GM10266 (cell line): Measurements from ENCODE around the gene KLF13.

ENCODE experiments used
- DNase-seq: peaks from one replicate; pipeline ENCODE4 v3.0.0; 2012; ENCODE audit errors: extremely low spot score
- TF ChIP-seq, protein P1 (sequence below): IDR thresholded peaks from 2 replicates; pipeline ENCODE4 v1.5.1; 2012; ENCODE audit warnings: mild to moderate bottlenecking, low read depth; ENCODE audit not compliant: control insufficient read depth, insufficient read depth; ENCODE audit errors: missing control alignments

KLF13 gene

DNA sequence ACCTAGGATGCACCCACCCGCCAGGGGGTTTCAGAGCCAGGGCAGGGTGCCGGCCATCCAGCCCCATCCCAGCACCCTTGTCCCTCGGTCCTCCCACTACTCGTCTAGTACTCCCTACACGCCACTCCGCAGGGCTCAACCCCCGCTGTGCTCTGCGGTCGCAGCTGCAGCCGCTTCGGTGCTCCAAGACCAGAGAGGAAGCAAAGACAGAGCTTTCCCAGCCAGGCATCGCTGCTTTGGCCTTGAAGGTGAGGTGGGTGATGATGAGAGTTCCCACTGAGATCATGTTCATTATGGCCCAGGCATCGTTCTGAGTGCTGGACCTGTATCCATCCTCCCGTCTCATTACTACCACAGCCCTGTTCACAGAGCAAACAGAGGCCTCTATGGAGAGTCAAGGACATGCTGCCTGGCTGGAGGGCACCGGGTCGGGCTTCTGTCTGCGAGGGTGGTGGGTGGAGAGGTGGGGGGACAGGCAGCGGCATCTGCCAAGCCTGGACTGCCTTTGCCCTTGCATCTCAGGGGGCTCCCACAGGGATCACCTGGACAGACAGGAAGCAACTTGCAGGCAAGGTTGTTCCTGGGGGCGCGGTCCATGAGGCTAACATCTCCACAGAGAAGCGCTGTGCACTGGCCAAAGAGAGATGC is 66.9 kb downstream of the KLF13 start:
- TF ChIP-seq, protein P1, sequence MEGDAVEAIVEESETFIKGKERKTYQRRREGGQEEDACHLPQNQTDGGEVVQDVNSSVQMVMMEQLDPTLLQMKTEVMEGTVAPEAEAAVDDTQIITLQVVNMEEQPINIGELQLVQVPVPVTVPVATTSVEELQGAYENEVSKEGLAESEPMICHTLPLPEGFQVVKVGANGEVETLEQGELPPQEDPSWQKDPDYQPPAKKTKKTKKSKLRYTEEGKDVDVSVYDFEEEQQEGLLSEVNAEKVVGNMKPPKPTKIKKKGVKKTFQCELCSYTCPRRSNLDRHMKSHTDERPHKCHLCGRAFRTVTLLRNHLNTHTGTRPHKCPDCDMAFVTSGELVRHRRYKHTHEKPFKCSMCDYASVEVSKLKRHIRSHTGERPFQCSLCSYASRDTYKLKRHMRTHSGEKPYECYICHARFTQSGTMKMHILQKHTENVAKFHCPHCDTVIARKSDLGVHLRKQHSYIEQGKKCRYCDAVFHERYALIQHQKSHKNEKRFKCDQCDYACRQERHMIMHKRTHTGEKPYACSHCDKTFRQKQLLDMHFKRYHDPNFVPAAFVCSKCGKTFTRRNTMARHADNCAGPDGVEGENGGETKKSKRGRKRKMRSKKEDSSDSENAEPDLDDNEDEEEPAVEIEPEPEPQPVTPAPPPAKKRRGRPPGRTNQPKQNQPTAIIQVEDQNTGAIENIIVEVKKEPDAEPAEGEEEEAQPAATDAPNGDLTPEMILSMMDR: no peak
- DNase-seq: peak; percentile 22

DNA sequence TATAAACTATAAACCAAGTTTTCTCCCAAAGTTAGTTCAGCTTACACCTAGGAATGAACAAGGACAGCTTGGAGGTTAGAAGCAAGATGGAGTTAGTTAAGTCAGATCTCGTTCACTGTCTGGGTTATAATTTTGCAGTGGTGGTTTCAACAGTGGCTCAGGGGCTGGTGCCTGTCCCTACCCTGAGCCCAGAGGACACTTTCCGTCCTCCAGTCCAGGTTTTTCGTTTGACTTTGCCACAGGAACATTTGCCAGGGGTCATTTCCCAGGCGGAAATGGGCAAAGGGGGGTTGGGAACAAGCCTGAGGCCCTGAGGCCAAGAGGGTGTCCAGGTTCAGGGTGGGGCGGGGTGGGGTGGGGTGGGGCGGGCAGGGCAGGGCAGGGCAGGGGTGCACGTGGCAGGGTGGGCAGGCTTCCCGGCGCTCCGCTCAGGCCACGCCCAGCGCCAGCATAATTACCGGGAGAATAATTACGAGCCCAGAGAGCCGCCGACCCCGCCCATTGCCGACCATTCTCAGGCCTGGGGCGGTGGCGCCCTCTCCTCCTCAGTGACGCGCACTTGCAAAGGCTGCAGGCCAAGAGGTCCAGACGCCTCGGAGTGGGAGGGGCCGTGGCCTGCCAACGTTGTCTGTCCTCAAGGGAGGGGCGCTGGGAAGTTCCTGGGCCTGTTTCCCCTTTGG is 70.4 kb downstream of the KLF13 start:
- DNase-seq: peak; percentile 45
- TF ChIP-seq, protein P1: peak; percentile 29

DNA sequence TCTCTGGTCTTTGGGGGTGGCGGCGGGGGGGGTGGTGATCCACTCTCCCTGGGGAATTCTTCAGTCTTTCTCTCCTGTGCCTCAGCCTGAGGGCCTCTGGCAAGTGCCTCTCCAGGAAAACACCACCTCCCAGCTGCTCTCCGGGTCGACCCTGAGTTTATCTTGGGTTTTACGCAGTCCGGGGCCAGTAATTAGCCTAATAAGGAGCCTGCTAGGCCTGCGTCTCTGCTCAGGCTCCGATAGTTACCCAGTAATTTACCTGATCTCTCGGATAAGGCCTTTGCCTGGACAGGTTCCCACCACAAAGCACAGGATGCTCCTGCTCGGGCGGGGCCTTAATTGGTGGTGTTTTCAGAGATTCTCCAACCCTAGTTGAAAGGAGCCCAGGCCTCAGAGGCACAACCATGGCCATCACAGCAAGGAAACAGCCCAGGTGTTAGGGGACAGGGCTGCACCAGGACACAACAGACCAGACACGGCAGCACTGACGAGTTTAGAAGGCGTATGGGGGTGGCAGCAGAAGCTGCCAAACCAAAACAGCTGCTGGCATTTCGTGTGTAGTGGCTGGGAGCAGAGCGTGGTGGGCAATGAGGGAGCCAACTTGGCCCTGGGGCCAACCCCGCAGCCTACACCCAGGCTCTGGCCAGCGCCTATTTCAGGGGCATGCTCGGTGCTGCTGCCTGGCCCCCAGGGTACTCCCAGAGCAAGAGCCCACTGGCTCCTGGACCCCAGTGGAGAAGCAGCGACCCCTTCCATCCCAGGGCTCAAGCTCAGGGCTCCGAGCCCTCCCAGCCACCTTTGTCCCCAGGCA is 71.4 kb downstream of the KLF13 start:
- TF ChIP-seq, protein P1: no peak
- peak; percentile 4 for DNase-seq

DNA sequence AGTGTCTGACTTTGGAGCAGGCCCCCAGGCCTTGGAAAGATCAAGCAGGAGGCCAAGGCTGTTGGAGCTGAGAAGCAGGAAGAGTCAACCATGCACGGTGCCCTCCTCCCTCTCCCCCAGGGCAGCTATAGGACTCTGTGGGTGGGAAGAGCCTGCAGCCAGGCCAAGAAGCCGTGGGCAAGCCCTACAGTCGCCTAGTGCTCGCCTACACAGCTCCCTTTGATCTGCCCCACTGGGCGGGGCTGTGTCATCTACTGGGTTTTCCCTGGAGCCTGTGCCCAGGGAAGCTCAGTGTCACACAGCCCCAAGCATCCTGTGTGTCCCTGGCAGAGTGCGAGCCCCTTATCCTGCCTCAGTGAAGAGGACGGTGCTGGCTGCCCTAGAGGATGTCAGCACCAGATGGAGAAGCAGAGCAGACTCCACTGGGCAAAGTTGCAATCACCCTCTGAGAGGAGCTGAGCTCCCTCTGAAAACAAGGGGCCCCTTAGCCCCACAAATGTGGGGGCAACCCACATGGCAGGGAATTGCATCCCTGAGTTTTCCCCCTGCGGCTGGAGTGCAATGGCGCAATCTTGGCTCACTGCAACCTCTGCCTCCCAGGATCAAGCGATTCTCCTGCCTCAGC is 72.2 kb downstream of the KLF13 start:
- peak; percentile 22 for DNase-seq
- TF ChIP-seq, protein P1: no peak

DNA sequence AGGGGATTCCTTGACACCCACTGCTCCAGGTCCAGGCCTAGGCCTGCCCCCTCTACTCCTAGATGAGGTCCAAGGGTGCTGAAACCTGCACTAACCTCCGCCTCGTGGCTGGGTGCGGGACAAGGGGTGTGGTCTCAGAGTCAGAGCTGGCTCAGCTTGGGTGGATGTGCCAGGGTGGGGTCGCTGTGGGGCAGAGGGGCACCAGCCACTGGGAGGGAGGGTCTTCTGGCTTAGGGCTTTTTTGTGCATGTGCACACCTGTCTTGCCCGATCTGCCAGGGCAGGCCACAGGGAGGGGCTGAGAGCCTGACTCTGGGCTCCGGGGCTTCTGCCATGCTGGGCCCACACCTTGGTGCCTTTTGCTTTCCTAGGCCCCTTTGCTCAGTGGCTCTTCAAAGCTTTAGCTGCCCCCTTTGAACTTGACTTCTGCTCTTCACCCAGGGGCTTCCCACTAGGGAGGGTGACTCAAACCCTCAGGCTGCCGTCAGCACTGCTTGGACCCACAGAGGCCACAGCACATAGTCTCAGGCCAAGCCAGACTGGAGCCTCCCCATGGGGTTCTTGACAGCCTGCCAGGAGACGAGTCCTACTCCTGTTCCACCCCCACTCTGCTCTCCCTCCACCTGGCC is 73.0 kb downstream of the KLF13 start:
- TF ChIP-seq, protein P1: no peak
- peak; percentile 22 for DNase-seq

DNA sequence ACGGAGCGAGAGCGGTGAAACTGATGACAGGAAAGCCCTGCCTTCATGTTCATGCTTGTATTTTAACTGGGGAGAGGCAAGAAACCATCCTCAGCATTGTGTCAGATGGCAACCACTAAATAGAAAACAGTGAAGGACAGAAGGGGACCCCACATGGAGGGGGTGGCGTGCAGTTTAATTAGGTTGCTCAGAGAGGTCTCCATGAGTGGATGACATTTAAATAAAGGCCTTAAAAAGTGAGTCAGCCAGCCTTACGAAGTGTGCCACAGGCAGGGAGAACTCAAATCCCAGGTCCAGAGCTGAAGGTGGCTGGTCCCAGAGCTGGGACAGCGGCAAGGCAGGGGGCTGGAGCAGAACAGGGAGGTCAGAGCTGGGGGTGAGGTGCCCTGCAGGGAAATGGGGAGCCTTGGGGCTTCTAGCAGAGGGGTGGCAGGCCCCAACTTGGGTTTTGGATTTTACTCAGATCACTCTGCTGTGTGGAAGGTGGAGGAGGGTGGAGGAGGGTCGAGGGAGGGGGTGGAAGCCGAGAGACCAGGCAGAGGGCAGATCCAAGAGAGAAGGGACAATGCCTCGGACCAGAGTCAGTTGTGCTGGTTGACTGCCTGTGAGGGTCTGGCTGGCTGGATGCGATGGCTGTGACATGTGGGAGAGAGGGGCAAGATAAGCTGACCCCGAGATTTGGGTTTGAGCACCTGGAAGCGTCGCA is 73.7 kb downstream of the KLF13 start:
- TF ChIP-seq, protein P1: no peak
- peak; percentile 12 for DNase-seq
